PC-3 (cell line): ENCODE results near the gene SARDH.

Experiments
- EZH2phosphoT487 ChIP-seq: fragments of 300-600 bp; sonication (generic); IDR thresholded peaks from 2 replicates; pipeline ENCODE4 v1.6.1; 2018; ENCODE audit warnings: mild to moderate bottlenecking, antibody characterized with exemption, low read length, borderline replicate concordance
- TF ChIP-seq, protein P1 (sequence below): fragments of 300-600 bp; sonication (generic); conservative IDR thresholded peaks from 2 replicates; pipeline ENCODE4 v1.5.1; 2017; ENCODE audit warnings: antibody characterized with exemption, low read depth, mild to moderate bottlenecking, low read length

DNA sequence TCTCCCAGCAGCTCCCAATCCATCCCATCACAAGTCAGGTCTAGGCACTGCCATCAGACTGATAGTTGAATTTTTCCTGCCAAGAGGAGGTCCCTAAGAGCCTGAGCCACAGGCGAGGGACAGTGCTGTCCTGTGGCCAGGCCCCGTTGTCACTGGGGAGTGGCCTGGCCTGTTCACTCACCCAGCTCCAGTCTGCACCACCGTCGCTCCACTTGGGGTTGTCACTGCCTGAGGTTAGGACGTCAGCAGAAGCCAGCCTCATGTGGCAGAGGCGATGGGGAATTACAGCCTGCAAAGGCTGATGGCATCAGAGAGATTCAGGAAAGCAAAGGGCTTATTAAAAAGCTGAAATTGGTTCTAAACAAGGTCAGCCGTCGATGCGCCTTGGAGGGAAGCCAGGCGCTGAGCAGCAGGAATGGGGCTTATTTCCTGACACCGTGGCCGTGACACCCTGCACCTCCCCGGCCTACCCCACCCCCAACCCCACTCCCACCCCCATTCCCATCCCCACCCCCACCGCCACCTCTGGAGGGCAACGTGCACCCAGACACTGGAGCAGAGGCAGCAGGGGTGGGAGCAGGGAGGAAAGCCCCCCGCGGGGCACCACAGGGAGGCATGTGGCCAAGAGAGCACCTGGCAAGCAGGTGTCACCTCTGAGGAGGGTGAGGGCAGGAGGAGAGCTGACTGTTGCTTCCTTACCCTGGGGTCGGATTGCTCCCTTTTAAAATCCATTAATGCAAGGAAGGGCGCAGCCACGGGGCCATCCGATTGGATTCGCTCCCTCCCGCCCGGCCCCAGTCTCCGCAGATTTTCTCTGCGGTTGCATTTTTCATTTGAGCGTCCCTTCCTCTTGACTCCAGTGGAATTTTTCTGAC is 105.1 kb downstream of the SARDH start:
- TF ChIP-seq, protein P1, sequence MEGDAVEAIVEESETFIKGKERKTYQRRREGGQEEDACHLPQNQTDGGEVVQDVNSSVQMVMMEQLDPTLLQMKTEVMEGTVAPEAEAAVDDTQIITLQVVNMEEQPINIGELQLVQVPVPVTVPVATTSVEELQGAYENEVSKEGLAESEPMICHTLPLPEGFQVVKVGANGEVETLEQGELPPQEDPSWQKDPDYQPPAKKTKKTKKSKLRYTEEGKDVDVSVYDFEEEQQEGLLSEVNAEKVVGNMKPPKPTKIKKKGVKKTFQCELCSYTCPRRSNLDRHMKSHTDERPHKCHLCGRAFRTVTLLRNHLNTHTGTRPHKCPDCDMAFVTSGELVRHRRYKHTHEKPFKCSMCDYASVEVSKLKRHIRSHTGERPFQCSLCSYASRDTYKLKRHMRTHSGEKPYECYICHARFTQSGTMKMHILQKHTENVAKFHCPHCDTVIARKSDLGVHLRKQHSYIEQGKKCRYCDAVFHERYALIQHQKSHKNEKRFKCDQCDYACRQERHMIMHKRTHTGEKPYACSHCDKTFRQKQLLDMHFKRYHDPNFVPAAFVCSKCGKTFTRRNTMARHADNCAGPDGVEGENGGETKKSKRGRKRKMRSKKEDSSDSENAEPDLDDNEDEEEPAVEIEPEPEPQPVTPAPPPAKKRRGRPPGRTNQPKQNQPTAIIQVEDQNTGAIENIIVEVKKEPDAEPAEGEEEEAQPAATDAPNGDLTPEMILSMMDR = no peak
- no peak for TF ChIP-seq EZH2phosphoT487
